Sigmoid colon (tissue), 4 donors: Measurements from ENCODE around the gene ADAMTS12.

Experiments used
- EP300 ChIP-seq, 4 donors: sonication (generic); formaldehyde crosslinking; IDR thresholded peaks; one replicate each; pipeline ENCODE4 v1.6.1; 2017; ENCODE audit warnings: antibody characterized with exemption in 4 of 4
- POLR2A ChIP-seq, 2 donors: fragments of 450-650 bp; IDR thresholded peaks; one replicate each; pipeline ENCODE4 v1.6.1; 2016; ENCODE audit warnings: antibody characterized with exemption in 2 of 2, mild to moderate bottlenecking in 2 of 2, moderate library complexity in 2 of 2
- POLR2AphosphoS5 ChIP-seq, 4 donors: sonication (generic); formaldehyde crosslinking; IDR thresholded peaks; one replicate each; pipeline ENCODE4 v1.6.1; 2017; ENCODE audit warnings: antibody characterized with exemption in 4 of 4
- TF ChIP-seq, protein P1 (sequence below), 4 experiments: fragments of 450-650 bp in 3 of 4; fragments of 200-600 bp in 1 of 4; IDR thresholded peaks; one replicate each; pipeline ENCODE4 v1.5.1; 2016 to 2019; ENCODE audit warnings: antibody characterized with exemption in 4 of 4, mild to moderate bottlenecking in 3 of 4, moderate library complexity in 2 of 4

DNA sequence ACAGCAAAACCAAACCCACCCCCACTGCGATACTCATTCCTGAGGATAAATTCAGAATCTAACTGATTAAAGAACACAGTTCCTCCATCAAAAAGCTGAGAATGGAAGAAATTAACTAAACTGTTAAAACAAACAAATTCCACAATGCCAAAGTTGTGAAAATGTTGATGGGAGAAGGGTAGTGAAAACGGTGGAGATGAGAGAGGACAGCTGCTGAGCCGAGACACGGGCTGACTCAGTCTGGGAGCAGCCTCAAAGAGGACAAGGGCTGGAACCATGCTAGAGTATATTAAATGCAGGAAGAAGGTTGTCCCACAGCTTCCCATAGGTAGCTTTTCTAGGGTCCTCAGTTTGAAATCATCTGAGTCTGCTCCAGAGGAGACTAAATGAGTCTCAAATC, 14.3 kb downstream of the ADAMTS12 start:
- TF ChIP-seq, protein P1, sequence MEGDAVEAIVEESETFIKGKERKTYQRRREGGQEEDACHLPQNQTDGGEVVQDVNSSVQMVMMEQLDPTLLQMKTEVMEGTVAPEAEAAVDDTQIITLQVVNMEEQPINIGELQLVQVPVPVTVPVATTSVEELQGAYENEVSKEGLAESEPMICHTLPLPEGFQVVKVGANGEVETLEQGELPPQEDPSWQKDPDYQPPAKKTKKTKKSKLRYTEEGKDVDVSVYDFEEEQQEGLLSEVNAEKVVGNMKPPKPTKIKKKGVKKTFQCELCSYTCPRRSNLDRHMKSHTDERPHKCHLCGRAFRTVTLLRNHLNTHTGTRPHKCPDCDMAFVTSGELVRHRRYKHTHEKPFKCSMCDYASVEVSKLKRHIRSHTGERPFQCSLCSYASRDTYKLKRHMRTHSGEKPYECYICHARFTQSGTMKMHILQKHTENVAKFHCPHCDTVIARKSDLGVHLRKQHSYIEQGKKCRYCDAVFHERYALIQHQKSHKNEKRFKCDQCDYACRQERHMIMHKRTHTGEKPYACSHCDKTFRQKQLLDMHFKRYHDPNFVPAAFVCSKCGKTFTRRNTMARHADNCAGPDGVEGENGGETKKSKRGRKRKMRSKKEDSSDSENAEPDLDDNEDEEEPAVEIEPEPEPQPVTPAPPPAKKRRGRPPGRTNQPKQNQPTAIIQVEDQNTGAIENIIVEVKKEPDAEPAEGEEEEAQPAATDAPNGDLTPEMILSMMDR (IDR thresholded peaks at IDR 0.05) = no peak
- no peak for TF ChIP-seq POLR2A (IDR thresholded peaks at IDR 0.05)
- no peak for TF ChIP-seq POLR2AphosphoS5 (IDR thresholded peaks at IDR 0.05)
- TF ChIP-seq EP300 (IDR thresholded peaks at IDR 0.05) = no peak
